ENCODE results near the gene NFATC3. TPM values are rescaled to one million over a fixed set of nuclear protein-coding genes. Genes with fewer than 3 reads are reported as not detected.

NFATC3 gene
- total RNA-seq, 2 donors from 2014 or later, result 15.5 to 19.5 TPM

GRCh38 chr16:68093816-68094613 is 8.8 kb downstream of the NFATC3 start:
- 87 to 94% methylated on average over 5 of the region's 5 CpGs for whole genome bisulfite sequencing, 2 donors
- no peaks in the 10 kb centered on the region for H3K36me3 ChIP-seq (replicated peaks in 1 of 2; ENCODE audit: insufficient read depth in 1 of 2, low read depth in 2 of 2)
- no peaks in the 10 kb centered on the region for H3K27me3 ChIP-seq
- intact Hi-C loops (cut with DNase I), result no loop called here
- TF ChIP-seq POLR2A (IDR thresholded peaks at IDR 0.05), result no peak
- TF ChIP-seq CTCF (IDR thresholded peaks at IDR 0.05), result peak in 3 of 7 experiments; percentile 16 to 26 (median 17)
- ATAC-seq, result no peak
- no peak for DNase-seq
- peaks cover 27% of the 10 kb centered on the region for H3K4me1 ChIP-seq
- no peak overlapping the region for H3K27ac ChIP-seq
- H3K4me3 ChIP-seq, result no peak overlapping the region
- no peaks in the 10 kb centered on the region for H3K9me3 ChIP-seq

- intact Hi-C loops (cut with DNase I), result no loop called here
- no peak for DNase-seq
- WGBS, 2 donors, result 91 to 93% methylated on average over 4 of the region's 4 CpGs
- H3K27ac ChIP-seq, result no peak overlapping the region
- no peak overlapping the region for H3K4me3 ChIP-seq
- H3K36me3 ChIP-seq (replicated peaks in 1 of 2; ENCODE audit: insufficient read depth in 1 of 2, low read depth in 2 of 2), result no peaks in the 10 kb centered on the region
- TF ChIP-seq POLR2A (IDR thresholded peaks at IDR 0.05), result no peak
- TF ChIP-seq CTCF (IDR thresholded peaks at IDR 0.05), result no peak
- H3K9me3 ChIP-seq, result no peaks in the 10 kb centered on the region
- H3K4me1 ChIP-seq, result peaks cover 23% of the 10 kb centered on the region
- H3K27me3 ChIP-seq, result no peaks in the 10 kb centered on the region
- ATAC-seq, result no peak
These were observed 9.4 kb downstream of the NFATC3 start for GRCh38 chr16:68094614-68094934.

- Histone ChIP-seq H3K27me3 (no peaks in the 10 kb centered on the region), H3K4me3 (no peak overlapping the region), H3K4me1 (peaks cover 8% of the 10 kb centered on the region), H3K36me3 (replicated peaks in 1 of 2; ENCODE audit: insufficient read depth in 1 of 2, low read depth in 2 of 2) (no peaks in the 10 kb centered on the region), H3K9me3 (no peaks in the 10 kb centered on the region), H3K27ac (no peak overlapping the region)
- ATAC-seq (no peak), DNase-seq (no peak)
- WGBS, 2 donors, result 90 to 93% methylated on average over 2 of the region's 2 CpGs
- no peak for TF ChIP-seq POLR2A (IDR thresholded peaks at IDR 0.05)
- no peak for TF ChIP-seq CTCF (IDR thresholded peaks at IDR 0.05)
- intact Hi-C loops (cut with DNase I), result no loop called here
These were observed 11.3 kb downstream of the NFATC3 start for GRCh38 chr16:68096491-68096890.

GRCh38 chr16:68097088-68097487 is 11.9 kb downstream of the NFATC3 start:
- H3K4me3 ChIP-seq, result no peak overlapping the region
- DNase-seq (no peak), ATAC-seq (no peak)
- H3K27me3 ChIP-seq, result no peaks in the 10 kb centered on the region
- H3K9me3 ChIP-seq, result no peaks in the 10 kb centered on the region
- H3K27ac ChIP-seq, result no peak overlapping the region
- TF ChIP-seq CTCF (IDR thresholded peaks at IDR 0.05) (no peak), POLR2A (IDR thresholded peaks at IDR 0.05) (no peak)
- H3K4me1 ChIP-seq, result peaks cover 2% of the 10 kb centered on the region
- H3K36me3 ChIP-seq (replicated peaks in 1 of 2; ENCODE audit: insufficient read depth in 1 of 2, low read depth in 2 of 2), result no peaks in the 10 kb centered on the region
- intact Hi-C loops (cut with DNase I), result no loop called here

GRCh38 chr16:68097895-68098294 is 12.7 kb downstream of the NFATC3 start:
- Histone ChIP-seq H3K27me3 (no peaks in the 10 kb centered on the region), H3K4me1 (no peaks in the 10 kb centered on the region), H3K36me3 (replicated peaks in 1 of 2; ENCODE audit: insufficient read depth in 1 of 2, low read depth in 2 of 2) (no peaks in the 10 kb centered on the region), H3K27ac (no peak overlapping the region), H3K9me3 (no peaks in the 10 kb centered on the region), H3K4me3 (no peak overlapping the region)
- TF ChIP-seq CTCF (IDR thresholded peaks at IDR 0.05) (no peak), POLR2A (IDR thresholded peaks at IDR 0.05) (no peak)
- ATAC-seq (no peak), DNase-seq (no peak)
- intact Hi-C loops (cut with DNase I), result no loop called here
- WGBS, 2 donors, result 97 to 98% methylated on average over 3 of the region's 3 CpGs

Measured in body of pancreas (tissue), 4 donors.